ENCODE results near the gene NOL4.
"Not testable (repeated sequence)": the region's sequence is repeated elsewhere in the genome, so short reads cannot be mapped to it uniquely, and the experiment has no call there.

The NOL4 gene, protein sequence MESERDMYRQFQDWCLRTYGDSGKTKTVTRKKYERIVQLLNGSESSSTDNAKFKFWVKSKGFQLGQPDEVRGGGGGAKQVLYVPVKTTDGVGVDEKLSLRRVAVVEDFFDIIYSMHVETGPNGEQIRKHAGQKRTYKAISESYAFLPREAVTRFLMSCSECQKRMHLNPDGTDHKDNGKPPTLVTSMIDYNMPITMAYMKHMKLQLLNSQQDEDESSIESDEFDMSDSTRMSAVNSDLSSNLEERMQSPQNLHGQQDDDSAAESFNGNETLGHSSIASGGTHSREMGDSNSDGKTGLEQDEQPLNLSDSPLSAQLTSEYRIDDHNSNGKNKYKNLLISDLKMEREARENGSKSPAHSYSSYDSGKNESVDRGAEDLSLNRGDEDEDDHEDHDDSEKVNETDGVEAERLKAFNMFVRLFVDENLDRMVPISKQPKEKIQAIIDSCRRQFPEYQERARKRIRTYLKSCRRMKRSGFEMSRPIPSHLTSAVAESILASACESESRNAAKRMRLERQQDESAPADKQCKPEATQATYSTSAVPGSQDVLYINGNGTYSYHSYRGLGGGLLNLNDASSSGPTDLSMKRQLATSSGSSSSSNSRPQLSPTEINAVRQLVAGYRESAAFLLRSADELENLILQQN

DNA sequence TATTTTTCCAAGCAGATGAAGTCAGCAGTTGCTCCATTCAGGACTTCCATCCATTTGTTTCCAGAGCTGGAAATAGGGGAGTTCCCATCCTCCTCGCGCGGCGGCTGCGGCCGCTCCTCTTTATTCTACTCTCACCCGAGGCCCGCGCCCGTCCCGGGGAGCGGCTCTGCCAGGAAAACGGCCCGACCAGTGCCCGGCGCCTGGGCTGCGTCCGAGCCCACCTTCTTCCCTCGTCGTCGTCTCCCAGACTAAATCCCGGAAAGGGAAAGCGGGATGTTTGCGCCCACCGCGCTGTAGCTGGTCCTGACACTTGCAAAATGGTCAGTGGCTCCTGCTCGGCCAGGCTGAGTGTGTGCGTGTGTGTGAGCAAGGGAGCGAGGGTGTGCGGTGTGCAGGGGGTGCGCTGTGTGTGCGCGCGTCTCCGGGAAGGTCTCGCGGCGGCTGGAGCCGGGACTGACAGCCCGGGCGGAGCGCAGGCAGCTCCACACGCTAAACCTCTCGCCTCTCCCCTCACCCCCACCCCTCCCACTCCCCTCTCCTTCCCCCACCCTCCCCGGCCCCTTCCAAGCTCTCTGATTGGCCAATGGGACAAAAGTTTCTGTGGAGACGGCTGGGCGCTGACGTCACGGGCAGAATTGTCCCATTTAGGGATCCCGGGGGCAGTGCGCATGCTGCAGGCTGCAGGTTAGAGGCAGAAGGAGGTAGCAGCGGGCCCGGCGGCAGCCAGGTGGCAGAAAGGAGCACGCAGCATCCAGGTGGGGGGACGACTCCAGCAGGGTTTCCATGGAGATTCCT, at the start of gene NOL4:
TSS of gene NOL4 (minus strand) at position 491 of the 795 bp plus-strand sequence. CDS start 1,660 bp downstream, outside the sequence.
- no peak for DNase-seq (ENCODE audit: low read depth)

DNA sequence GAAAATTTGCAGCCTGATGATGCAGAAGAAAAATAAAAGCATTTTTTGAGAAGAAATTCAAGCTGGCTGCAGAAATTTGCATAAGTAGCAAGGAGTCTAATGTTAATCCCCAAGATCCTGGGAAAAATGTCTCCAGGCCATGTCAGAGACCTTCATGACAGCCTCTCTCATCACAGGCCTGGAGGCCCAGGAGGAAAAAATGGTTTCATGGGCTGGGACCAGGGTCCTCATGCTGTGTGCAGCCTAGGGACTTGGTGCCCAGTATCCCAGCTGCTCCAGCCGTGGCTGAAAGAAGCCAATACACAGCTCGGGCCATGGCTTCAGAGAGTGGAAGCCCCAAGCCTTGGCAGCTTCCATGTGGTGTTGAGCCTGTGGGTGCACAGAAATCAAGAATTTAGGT, 41.3 kb upstream of the NOL4 start:
- DNase-seq (ENCODE audit: low read depth), result not testable (repeated sequence)

DNA sequence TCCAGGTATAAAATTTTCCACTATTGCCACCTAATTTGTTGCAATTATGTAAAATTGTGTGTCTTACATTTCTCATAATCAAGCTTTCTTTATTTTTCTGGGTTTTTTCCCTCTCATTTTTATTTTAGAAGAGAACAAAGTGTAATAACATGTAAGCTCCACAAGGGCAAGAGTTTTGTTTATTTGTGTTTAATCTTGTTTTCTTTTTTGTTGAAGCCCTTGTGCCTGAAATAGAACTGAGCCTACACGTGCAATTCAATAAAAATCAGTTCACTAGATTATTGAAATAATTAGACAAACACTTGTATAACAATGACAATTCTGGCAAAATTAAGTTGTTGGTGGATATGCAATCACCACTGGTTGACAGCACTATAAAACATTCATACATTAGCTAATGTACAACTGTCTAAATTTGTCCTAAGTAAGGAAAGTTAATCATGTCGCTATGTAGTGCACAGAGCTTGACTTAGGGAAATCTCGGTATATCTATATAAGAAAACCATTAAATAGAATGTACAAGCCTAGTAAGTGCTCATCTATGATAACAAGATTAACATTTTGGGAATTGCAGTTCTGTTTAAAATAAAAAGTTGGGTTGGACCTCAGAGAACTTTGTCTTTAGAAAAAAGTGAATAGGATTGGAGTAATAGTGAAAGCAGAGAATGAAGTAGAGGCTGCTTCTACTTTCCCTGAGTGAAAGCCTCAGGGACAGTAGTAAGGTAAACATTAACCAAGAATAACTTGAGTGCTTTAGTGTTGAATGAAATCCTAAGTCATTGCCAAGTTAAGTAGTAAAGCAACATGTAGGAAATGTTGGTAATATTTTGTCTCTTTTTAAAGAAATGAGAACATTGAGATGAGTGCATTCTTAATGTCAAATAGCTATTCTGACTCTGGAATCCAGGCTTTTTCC, 37.4 kb upstream of the NOL4 start:
- DNase-seq (ENCODE audit: low read depth), result no peak

DNA sequence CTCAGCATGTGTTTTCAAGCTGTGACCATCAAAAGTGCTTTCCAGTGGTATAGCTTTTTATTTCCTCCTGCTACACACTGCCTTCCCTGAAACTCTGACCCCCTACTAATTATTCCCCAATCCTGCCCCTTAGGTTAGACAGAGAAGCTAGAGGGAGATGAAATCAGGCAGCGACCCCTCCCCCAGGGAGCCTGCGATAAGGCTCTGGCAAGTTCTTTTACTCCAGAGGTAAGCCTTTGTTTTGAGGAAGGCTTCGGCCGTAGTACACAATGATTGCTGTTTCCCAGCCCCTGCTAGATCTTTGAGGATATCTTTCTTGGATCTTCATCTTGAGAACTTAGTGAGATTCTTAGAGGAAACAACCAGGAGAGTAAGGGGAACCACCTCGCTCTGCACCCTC, 33.5 kb upstream of the NOL4 start:
- DNase-seq (ENCODE audit: low read depth), result no peak

DNA sequence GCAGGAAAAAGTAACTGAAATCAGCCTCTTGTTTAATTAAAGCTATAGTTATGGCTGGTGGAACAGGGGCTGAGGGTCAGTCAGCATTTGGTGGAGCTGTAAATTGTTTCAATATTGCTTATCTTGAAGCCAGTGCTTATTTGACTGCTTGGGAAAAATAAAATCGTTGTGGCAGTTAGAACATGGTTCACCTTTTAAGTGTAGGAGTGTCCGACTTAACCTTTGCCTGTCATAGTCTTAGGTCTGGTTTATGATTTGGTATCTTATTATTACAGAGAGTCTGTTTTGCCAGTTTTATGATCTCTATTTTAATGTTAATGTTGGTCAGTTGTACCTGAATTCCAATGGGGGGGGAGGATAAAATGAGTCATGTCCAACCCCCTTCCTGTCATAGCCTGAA, 27.2 kb upstream of the NOL4 start:
- no peak for DNase-seq (ENCODE audit: low read depth)

DNA sequence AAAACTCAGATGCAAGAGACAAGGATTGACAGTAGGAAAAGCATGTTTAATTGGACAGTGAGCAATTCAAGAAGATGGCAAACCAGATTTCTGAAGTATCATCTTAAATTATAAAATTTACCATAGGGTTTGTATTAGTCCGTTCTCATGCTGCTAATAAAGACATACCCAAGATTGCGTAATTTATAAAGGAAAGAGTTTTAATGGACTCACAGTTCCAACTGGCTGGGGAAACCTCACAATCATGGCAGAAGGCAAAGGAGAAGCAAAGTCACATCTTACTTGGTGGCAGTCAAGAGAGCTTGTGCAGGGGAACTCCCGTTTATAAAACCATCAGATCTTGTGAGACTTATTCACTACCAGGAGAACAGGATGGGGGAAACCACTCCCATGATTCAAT, 24.0 kb upstream of the NOL4 start:
- no peak for DNase-seq (ENCODE audit: low read depth)

DNA sequence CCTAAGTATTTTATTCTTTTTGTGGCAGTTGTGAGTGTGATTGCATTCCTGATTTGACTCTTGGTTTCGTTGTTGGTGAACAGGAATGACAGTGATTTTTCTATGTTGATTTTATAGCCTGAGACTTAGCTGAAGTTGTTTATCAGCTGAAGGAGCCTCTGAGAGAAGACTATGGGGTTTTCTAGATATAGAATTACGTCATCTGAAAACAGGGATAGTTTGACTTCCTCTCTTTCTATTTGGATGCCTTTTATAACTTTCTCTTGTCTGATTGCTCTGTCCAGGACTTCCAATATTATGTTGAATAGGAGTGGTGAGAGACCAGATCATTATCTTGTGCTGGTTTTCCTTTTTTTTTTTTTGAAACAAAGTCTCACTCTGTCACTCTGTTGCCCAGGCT, 18.0 kb upstream of the NOL4 start:
- DNase-seq (ENCODE audit: low read depth), result no peak

DNA sequence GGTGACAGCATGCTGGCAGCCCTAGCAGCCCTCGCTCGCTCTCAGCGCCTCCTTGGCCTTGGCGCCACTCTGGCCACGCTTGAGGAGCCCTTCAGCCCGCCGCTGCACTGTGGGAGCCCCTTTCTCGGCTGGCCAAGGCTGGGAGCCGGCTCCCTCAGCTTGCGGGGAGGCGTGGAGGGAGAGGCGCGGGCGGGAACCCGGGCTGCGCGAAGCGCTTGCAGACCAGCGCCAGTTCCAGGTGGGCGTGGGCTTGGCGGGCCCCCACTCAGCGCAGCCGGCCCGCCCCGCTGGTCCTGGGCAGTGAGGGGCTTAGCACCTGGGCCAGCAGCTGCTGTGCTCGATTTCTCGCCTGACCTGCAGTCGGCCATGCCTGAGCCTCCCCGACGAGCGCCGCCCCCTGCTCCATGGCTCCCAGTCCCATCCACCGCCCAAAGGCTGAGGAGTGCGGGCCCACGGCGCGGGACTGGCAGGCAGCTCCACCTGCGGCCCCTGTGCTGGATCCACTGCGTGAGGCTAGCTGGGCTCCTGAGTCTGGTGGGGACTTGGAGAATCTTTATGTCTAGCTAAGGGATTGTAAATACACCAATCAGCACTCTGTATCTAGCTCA, 9.2 kb upstream of the NOL4 start:
- DNase-seq (ENCODE audit: low read depth), result not testable (repeated sequence)

DNA sequence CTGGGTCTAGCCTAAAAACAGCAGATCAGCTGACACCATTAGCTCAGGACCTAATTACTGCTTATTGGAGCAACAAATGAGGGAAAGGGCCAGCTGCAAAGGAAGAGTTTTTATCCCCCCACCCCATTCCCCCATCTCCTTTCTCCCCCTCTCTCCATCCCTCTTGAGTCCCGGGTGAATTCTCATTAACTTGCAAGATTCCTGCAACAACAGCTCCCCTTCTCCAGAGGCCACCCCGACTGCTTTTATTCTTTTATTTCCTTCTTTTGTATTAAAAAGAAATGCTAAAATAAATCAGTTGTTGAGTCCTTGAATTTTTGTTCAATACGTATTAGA, 473 bp upstream of the NOL4 start:
- DNase-seq (ENCODE audit: low read depth), result no peak

DNA sequence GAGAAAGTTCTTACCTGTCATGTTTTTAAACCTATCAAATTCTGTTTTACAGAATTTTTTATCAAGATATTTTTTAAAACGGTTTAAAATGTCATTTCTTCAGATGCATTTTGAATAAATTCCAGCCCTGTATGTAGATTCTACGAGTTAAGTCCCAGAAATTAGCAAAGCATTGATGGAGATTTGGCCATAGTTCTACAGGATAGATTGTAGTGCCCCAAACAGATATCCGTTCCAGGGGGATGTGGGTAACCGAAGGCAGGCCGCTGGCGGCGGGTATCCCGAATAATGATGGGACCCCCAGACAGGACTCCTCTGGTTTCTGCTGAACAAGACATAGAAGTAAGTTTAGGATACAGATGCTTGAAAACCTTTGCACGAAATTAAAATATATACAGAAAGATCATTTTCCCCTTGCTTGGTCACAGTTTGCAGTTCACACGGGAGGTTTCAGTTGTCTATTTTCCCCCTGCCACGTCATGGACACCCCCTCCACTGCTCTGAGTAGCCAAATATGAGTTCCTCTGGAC, 755 bp downstream of the NOL4 start:
- DNase-seq (ENCODE audit: low read depth), result no peak

DNA sequence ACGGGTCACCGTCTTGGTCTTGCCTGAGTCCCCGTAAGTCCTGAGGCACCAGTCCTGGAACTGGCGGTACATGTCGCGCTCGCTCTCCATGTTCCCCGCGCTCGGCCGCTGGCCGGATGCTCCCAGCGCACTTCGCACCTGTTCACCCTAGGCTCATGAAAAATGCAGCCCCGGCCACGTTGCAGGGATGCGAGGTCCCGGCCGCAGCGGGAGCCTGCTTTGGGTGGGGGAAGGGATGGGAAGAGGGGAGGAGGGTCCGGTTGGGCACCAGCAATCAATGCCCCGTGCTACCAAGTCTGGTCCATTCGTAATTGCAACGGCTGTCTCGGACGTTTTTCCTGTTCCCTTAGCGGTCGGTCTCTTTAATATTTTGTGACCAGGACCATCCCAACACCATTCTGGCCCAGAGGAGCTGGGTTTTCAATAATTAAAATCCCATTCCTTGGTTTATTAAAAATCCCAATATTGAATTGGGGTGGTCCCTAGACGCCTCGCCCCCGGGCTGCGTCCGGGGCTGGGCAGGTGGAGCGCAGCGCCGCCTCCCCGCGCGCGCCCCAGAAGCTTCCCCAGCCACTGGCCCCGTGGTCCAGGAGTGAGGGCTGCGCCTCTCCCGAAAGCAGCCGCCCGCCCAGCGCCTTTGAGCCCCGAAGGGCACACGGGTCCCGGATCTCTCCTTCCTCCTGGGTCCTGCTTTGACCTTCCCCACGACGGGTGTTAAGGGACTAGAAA, 1.4 kb downstream of the NOL4 start:
- DNase-seq (ENCODE audit: low read depth), result no peak

DNA sequence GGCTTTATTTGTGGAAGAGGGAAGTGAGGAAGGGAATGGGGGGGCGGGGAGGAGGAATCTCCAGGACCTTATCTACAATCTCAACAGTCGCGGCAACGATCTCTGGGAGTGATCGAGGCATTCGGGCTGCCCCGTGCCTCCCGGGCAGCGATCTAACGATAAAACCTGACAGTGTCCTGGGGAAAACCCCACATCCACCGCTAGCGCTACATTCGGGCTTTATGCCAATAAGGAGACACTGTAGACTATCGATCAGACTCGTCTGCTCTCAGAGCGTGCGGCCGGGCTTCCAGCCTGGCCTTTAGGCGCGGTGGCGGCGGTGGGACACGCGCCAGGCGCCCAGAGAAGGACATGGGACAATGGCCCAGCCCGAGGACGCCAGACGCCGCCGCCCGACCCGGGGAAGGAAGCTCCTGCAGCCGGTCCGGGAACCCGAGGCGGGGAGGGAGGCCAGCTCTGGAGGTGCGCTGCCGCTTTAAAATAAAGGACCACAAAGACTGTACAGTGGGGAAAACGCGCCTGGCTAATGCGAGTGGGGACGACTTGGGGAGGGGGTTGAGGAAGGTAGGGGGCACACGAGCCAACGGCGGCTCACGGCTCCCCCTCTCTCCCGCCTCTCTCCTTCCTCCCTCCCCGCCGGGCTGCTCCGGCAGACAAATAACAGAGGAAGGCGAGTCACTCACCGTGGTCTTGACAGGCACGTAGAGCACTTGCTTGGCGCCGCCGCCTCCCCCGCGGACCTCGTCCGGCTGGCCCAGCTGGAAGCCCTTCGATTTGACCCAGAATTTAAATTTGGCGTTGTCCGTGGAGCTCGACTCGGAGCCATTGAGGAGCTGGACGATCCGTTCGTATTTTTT, 2.2 kb downstream of the NOL4 start:
- no peak for DNase-seq (ENCODE audit: low read depth)

DNA sequence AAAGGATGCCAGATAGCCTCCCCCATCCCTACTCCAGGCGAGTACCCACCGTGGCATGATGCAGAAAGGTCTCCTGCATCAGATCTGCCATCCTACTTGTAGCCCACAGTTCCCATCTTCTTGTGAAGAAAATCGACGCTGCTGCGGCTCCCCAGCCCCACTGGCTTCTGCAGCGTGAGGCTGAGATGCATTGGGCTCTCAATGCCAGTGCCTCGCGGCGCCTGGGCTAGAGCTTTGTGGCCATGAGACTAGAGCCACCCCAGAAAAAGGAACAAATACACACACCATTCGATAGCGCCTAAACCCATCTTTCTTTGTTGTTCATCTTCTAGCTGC, 2.8 kb downstream of the NOL4 start:
- DNase-seq (ENCODE audit: low read depth), result no peak

DNA sequence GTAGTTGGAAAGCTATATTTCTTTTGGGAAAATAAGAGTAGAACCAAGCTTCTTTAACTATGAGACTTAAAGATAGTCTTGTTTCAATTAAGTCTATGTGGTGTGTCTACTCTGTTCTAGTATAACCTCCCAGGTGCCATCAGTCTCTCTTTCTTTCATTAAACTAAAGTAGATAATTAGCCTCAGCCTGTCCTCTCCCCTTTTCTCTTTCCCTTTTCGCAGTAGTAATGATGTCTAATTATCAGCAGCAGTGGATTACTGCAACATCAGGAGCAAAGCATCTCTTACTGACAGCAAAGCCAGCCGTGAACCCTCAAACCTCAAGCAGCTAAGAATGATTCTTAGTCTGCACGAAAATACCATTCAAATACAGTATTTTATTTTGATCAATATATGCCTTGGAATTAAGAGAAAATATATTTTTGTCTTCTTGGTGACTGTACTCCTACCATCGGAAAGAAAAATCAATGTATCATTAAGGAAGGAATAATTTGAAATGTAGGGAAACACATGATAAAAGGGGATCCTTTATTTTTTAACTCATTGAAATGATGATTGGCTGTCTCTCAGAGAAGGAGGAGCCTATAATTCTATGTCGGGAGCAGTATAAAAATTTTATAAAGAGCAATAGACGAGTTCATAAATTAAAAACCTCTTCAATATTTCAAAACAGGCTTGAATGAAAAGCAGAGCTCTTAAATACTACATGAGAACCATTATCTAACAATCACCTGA, 4.5 kb downstream of the NOL4 start:
- no peak for DNase-seq (ENCODE audit: low read depth)

DNA sequence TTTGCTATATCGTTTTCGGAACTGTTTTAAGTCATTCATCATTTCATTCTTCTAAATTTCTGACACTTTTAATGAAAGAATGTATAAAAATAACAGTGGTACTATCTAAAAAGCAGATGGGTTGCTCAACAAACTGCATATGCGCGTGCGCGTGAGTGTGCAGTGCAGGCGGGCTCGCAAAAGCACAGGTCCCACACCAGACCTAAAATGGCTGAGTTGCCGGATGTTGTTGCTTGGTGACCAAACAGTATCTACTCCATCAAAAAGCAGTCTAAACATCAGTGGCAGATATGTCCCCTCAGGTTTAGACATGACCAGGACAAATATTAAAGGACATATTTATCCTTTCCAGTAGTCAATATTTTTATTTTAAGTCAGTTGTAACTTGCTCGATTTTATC, 5.1 kb downstream of the NOL4 start:
- no peak for DNase-seq (ENCODE audit: low read depth)

DNA sequence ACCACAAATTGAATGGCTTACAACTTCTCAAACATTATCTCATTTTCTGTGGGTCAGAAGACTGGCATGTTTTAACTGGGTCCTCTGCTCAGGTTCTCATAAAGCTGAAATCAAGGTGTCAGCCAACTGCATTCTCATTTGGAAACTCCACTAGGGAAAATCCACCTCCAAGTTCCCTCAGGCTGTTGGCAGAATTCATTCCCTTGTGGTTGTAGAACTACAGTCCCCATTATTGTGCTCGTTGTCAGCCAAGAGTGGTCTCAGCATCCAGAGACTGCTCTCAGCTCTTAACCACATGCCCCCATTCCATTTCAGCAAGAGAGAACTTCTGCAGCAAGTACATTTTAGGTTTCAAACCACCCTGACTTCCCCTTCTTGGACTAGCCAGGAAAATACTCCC, 12.2 kb downstream of the NOL4 start:
- DNase-seq (ENCODE audit: low read depth), result no peak

DNA sequence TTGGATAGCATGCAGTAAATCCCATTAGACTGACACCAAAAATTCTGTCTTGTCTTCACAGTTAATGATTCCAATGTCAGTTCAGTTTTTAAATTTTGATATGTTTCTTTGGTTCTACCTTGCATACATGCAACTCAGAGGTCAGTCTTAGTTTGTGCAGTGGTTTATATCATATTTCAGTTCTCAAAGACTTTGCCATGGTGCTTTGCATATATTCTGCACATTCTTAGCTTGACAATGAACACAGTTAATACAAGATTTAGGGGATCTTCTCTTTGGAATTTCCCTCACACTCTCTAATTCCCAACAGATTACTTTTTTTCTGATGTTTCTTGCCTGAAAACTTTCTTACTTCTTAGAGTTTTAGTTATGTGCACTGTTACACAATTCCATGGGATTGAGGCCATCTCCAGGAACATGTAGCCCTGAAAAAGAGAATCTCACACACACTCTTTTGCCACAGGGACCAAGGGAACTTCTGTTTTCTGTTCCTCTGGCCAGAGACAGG, 17.3 kb downstream of the NOL4 start:
- no peak for DNase-seq (ENCODE audit: low read depth)

DNA sequence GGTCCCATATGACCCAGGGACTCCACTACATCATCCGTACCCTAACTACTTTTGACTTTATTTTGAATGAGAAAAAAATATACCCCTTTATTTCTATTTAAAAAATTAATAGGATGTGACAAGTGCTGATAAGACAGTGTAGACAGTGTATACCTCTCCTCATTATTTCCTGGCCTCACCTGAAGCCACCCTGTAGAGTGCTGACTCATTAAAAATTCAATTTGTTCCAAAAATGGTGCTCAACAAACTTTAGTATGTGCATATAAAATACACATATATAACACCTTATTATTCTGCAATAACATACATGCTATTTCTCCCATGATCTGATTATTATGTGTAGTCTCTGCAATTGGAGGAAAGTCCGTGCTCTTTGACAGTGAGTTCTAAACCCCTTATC, 20.8 kb downstream of the NOL4 start:
- DNase-seq (ENCODE audit: low read depth), result no peak

DNA sequence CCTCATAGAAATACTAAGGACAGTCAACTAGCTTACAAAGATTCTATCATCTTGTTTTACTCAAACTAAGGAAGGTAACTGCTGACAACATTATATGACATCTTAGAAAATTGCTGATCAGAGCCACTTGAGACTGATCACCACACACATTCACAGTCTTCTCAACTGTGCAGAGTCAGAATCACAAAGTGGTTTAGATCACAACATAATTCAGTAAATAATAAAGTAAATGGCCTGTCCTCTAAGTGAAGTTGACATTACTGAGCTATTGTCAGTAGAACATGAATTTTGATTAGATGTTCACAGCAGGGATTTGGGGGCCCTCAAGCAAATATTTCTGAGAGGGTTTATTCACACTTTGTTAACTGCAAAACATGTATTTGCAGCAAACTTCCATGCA, 28.5 kb downstream of the NOL4 start:
- no peak for DNase-seq (ENCODE audit: low read depth)
